ENCODE data around the gene STRBP.

DNA sequence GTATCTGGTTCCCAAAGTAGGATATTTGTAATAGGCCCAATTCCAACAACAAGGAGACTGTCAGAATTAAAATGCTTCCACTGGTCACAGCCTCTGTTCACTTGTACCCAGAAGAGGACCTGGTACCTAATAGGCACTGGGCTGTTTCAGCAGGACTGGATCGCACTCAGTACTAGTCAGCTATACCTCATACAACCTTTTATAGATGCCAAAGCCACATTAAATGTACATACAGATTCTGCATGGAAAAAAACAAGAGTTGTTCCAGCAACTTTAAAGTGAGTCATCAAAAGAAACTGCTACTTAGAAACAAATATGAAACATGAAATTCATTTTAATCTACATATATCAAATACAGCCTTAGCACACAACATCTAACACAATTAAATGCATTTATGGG lies 147.4 kb downstream of the STRBP start:
- TF ChIP-seq, protein P1, sequence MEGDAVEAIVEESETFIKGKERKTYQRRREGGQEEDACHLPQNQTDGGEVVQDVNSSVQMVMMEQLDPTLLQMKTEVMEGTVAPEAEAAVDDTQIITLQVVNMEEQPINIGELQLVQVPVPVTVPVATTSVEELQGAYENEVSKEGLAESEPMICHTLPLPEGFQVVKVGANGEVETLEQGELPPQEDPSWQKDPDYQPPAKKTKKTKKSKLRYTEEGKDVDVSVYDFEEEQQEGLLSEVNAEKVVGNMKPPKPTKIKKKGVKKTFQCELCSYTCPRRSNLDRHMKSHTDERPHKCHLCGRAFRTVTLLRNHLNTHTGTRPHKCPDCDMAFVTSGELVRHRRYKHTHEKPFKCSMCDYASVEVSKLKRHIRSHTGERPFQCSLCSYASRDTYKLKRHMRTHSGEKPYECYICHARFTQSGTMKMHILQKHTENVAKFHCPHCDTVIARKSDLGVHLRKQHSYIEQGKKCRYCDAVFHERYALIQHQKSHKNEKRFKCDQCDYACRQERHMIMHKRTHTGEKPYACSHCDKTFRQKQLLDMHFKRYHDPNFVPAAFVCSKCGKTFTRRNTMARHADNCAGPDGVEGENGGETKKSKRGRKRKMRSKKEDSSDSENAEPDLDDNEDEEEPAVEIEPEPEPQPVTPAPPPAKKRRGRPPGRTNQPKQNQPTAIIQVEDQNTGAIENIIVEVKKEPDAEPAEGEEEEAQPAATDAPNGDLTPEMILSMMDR (IDR thresholded peaks at IDR 0.05; ENCODE audit: low read length) = no peak
- TF ChIP-seq EZH2 (optimal IDR thresholded peaks at IDR 0.05; ENCODE audit: low read depth, low read length) = no peak
- TF ChIP-seq EZH2phosphoT487 (IDR thresholded peaks at IDR 0.05; ENCODE audit: low read length) = no peak
